HL-60 (cell line): ENCODE results near the gene NAE1.
"Not testable (repeated sequence)": the region's sequence is repeated elsewhere in the genome, so short reads cannot be mapped to it uniquely, and the experiment has no call there.

Experiments used
- DNase-seq, 2 experiments: peaks; one replicate each; pipeline ENCODE4 v3.0.0-alpha.2; 2010 to 2020; ENCODE audit warnings: low read depth in 1 of 2, low spot score in 1 of 2
- H3K27ac ChIP-seq: fragments of 250-450 bp; sonication (Bioruptor Pico); replicated peaks from 2 replicates; pipeline ENCODE4 v1.5.1; 2020; ENCODE audit warnings: mild to moderate bottlenecking, moderate library complexity
- H3K27me3 ChIP-seq: fragments of 250-450 bp; sonication (Bioruptor Pico); 2 replicates; pipeline ENCODE4 v1.5.1; 2021; ENCODE audit warnings: mild to moderate bottlenecking, moderate library complexity; ENCODE audit not compliant: insufficient read depth, poor library complexity, severe bottlenecking
- H3K4me3 ChIP-seq: replicated peaks from 2 replicates; pipeline ENCODE4 v1.5.1; 2011; ENCODE audit warnings: mild to moderate bottlenecking, control low read depth, low read length; ENCODE audit not compliant: insufficient read depth
- CTCF ChIP-seq: IDR thresholded peaks from one replicate; pipeline ENCODE4 v1.5.1; 2011; ENCODE audit warnings: low read length, control low read depth, inconsistent platforms; ENCODE audit not compliant: insufficient read depth
- GABPA ChIP-seq: IDR thresholded peaks from 2 replicates; pipeline ENCODE4 v1.6.1; 2012; ENCODE audit warnings: low read depth
- POLR2AphosphoS5 ChIP-seq: IDR thresholded peaks from 2 replicates; pipeline ENCODE4 v1.6.1; 2012; ENCODE audit warnings: low read depth
- REST ChIP-seq: IDR thresholded peaks from 2 replicates; pipeline ENCODE4 v1.6.1; 2012; ENCODE audit warnings: low read depth; ENCODE audit not compliant: insufficient replicate concordance
- SPI1 ChIP-seq: IDR thresholded peaks from 2 replicates; pipeline ENCODE4 v1.6.1; 2012; ENCODE audit warnings: low read depth, mild to moderate bottlenecking, borderline replicate concordance

Gene NAE1

GRCh38 chr16:66798161-66798560 lies 32.6 kb downstream of the NAE1 start:
- no peaks in the 10 kb centered on the region for H3K27me3 ChIP-seq
- H3K27ac ChIP-seq = no peak overlapping the region
- H3K4me3 ChIP-seq = no peak overlapping the region
- DNase-seq = no peak
- TF ChIP-seq REST (no peak), CTCF (no peak), POLR2AphosphoS5 (no peak), GABPA (no peak), SPI1 (no peak)

- H3K27me3 ChIP-seq, H3K27ac ChIP-seq, DNase-seq, H3K4me3 ChIP-seq: not testable (repeated sequence)
These were observed 36.8 kb downstream of the NAE1 start for GRCh38 chr16:66793984-66794383.

- DNase-seq = no peak
- no peak overlapping the region for H3K27ac ChIP-seq
- TF ChIP-seq REST (no peak), SPI1 (no peak), POLR2AphosphoS5 (no peak)
- H3K27me3 ChIP-seq = no peaks in the 10 kb centered on the region
- no peak overlapping the region for H3K4me3 ChIP-seq
These were observed 40.5 kb downstream of the NAE1 start for GRCh38 chr16:66790130-66790733.

GRCh38 chr16:66787427-66787826 lies 43.3 kb downstream of the NAE1 start:
- no peak for DNase-seq
- H3K4me3 ChIP-seq = no peak overlapping the region
- no peaks in the 10 kb centered on the region for H3K27me3 ChIP-seq
- no peak overlapping the region for H3K27ac ChIP-seq
- TF ChIP-seq REST (no peak), SPI1 (no peak), POLR2AphosphoS5 (no peak), CTCF (no peak), GABPA (no peak)
